Chondrocyte (in vitro differentiated cells): ENCODE measurements around the gene CSNK1G2. TPM values are rescaled to one million over a fixed set of nuclear protein-coding genes. Genes with fewer than 3 reads are reported as not detected.

Experiments used
- DNase-seq: peaks from one replicate; pipeline ENCODE4 v3.0.0; 2021; ENCODE audit warnings: mixed read lengths, low spot score
- H3K27ac Mint-ChIP-seq: one replicate; pipeline ENCODE4 v1.8.0; 2021; ENCODE audit warnings: mild to moderate bottlenecking, moderate library complexity, mixed read lengths; ENCODE audit not compliant: unreplicated experiment
- H3K27me3 Mint-ChIP-seq: 2 replicates; pipeline ENCODE4 v1.8.0; 2021; ENCODE audit warnings: low read depth, mixed read lengths
- H3K36me3 Mint-ChIP-seq: 2 replicates; pipeline ENCODE4 v1.8.0; 2021; ENCODE audit warnings: low read depth, mixed read lengths
- H3K4me1 Mint-ChIP-seq: 2 replicates; pipeline ENCODE4 v1.8.0; 2021; ENCODE audit warnings: low read depth, mild to moderate bottlenecking, mixed read lengths
- H3K4me3 Mint-ChIP-seq: one replicate; pipeline ENCODE4 v1.8.0; 2021; ENCODE audit warnings: mild to moderate bottlenecking, moderate library complexity, mixed read lengths; ENCODE audit not compliant: unreplicated experiment
- H3K9me3 Mint-ChIP-seq: 2 replicates; pipeline ENCODE4 v1.8.0; 2021; ENCODE audit warnings: low read depth, mixed read lengths
- CTCF ChIP-seq: fragments of 200-600 bp; sonication (generic); IDR thresholded peaks from 2 replicates; pipeline ENCODE4 v1.5.0; 2021; ENCODE audit warnings: antibody characterized with exemption, mild to moderate bottlenecking, moderate library complexity
- total RNA-seq: library from RNA; stranded (reverse); gene quantifications from 3 replicates; pipeline ENCODE4 v1.2.1, GENCODE V29; 2021

CSNK1G2 gene
- total RNA-seq, 1 donor from 2014 or later: 58.9 TPM

- TF ChIP-seq CTCF: no peak
- Mint-ChIP-seq H3K9me3 (peaks cover 3% of the 10 kb centered on the region), H3K27me3 (no peaks in the 10 kb centered on the region), H3K27ac (no peak overlapping the region), H3K4me1 (no peaks in the 10 kb centered on the region), H3K4me3 (no peak overlapping the region), H3K36me3 (peaks cover 18% of the 10 kb centered on the region)
- no peak for DNase-seq
Observed at GRCh38 chr19:1999856-2000515, 59.0 kb downstream of the CSNK1G2 start.

GRCh38 chr19:2003874-2004273 is 62.9 kb downstream of the CSNK1G2 start:
- H3K9me3 Mint-ChIP-seq: no peaks in the 10 kb centered on the region
- no peak for DNase-seq
- TF ChIP-seq CTCF: no peak
- peak overlapping the region; percentile 66 for H3K27ac Mint-ChIP-seq
- no peak overlapping the region for H3K4me3 Mint-ChIP-seq
- peaks cover 9% of the 10 kb centered on the region for H3K4me1 Mint-ChIP-seq
- H3K27me3 Mint-ChIP-seq: no peaks in the 10 kb centered on the region
- peaks cover 8% of the 10 kb centered on the region for H3K36me3 Mint-ChIP-seq

- no peak for TF ChIP-seq CTCF
- Mint-ChIP-seq H3K9me3 (no peaks in the 10 kb centered on the region), H3K4me3 (no peak overlapping the region), H3K4me1 (peaks cover 26% of the 10 kb centered on the region), H3K27me3 (no peaks in the 10 kb centered on the region), H3K27ac (no peak overlapping the region), H3K36me3 (peaks cover 2% of the 10 kb centered on the region)
- peak; percentile 93 for DNase-seq
Observed at GRCh38 chr19:2010135-2010668, 69.2 kb downstream of the CSNK1G2 start.

GRCh38 chr19:2011169-2011568 is 70.2 kb downstream of the CSNK1G2 start:
- H3K27me3 Mint-ChIP-seq: no peaks in the 10 kb centered on the region
- H3K4me1 Mint-ChIP-seq: peaks cover 24% of the 10 kb centered on the region
- DNase-seq: no peak
- no peak overlapping the region for H3K4me3 Mint-ChIP-seq
- H3K27ac Mint-ChIP-seq: no peak overlapping the region
- no peak for TF ChIP-seq CTCF
- peaks cover 2% of the 10 kb centered on the region for H3K36me3 Mint-ChIP-seq
- H3K9me3 Mint-ChIP-seq: no peaks in the 10 kb centered on the region

- no peak for TF ChIP-seq CTCF
- DNase-seq: no peak
- H3K36me3 Mint-ChIP-seq: peaks cover 2% of the 10 kb centered on the region
- H3K27ac Mint-ChIP-seq: no peak overlapping the region
- no peaks in the 10 kb centered on the region for H3K9me3 Mint-ChIP-seq
- H3K4me3 Mint-ChIP-seq: peak overlapping the region; percentile 35
- H3K27me3 Mint-ChIP-seq: no peaks in the 10 kb centered on the region
- H3K4me1 Mint-ChIP-seq: peaks cover 20% of the 10 kb centered on the region
Observed at GRCh38 chr19:2012941-2013682, 72.1 kb downstream of the CSNK1G2 start.
